GM13977 (cell line): ENCODE results near the gene ACTRT3.

ENCODE experiments used
- DNase-seq: peaks from one replicate; pipeline ENCODE4 v3.0.0; 2012; ENCODE audit warnings: low spot score
- CTCF ChIP-seq: IDR thresholded peaks from 2 replicates; pipeline ENCODE4 v1.5.1; 2012; ENCODE audit warnings: mild to moderate bottlenecking, control low read depth; ENCODE audit not compliant: insufficient read depth; ENCODE audit errors: extremely low read depth, missing control alignments
- in situ Hi-C: fragments of 300-500 bp; cut with MboI; formaldehyde crosslinking; loops from one replicate; pipeline ENCODE4 v1.12.0; 2022; ENCODE audit warnings: low sequenced_read_pairs, low pct_unique_long_range_greater_than_20kb, mixed read lengths, inconsistent platforms; ENCODE audit not compliant: unreplicated experiment

Gene ACTRT3

GRCh38 chr3:169760479-169760878 is 8.9 kb downstream of the ACTRT3 start:
- in situ Hi-C loops: no loop called here
- DNase-seq: no peak
- no peak for TF ChIP-seq CTCF

- in situ Hi-C loops: no loop called here
- no peak for TF ChIP-seq CTCF
- DNase-seq: no peak
Observed at GRCh38 chr3:169759256-169759655, 10.1 kb downstream of the ACTRT3 start.

GRCh38 chr3:169758359-169758994 is 10.9 kb downstream of the ACTRT3 start:
- in situ Hi-C loops: no loop called here
- no peak for DNase-seq
- TF ChIP-seq CTCF: no peak

GRCh38 chr3:169755488-169755887 is 13.9 kb downstream of the ACTRT3 start:
- no peak for DNase-seq
- no peak for TF ChIP-seq CTCF
- in situ Hi-C loops: no loop called here

- no peak for TF ChIP-seq CTCF
- no peak for DNase-seq
- in situ Hi-C loops: no loop called here
Observed at GRCh38 chr3:169754711-169755110, 14.7 kb downstream of the ACTRT3 start.

GRCh38 chr3:169751875-169752274 is 17.5 kb downstream of the ACTRT3 start:
- in situ Hi-C loops: no loop called here
- TF ChIP-seq CTCF: no peak
- no peak for DNase-seq
